ENCODE measurements around the gene TACC2. TPM values are rescaled to one million over a fixed set of nuclear protein-coding genes. Genes with fewer than 3 reads are reported as not detected.
"Not testable (repeated sequence)": the region's sequence is repeated elsewhere in the genome, so short reads cannot be mapped to it uniquely, and the experiment has no call there.

Gene TACC2
- total RNA-seq, 2 experiments from 2014 or later: not detected

DNA sequence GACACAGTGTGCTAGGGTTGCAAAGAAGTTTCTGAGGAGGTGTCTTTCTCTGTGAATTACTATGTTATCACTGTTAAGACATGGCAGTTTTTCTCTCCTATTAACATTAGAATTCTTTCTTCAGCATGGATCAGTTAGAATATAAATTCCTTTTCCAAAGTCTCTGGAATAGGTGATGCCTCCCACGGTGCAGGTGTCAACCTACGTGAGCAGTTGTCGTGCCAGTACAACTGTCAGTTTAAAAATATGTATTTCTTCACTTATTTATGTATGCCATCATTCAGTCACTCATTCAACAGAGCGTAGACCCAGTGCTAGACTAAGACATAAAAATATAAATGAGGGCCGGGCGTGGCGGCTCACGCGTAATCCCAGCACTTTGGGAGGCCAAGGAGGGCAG, 83.5 kb downstream of the TACC2 start:
- Mint-ChIP-seq H3K9me3 (ENCODE audit: low read depth) (no peaks in the 10 kb centered on the region), H3K27ac (no peak overlapping the region), H3K4me1 (no peaks in the 10 kb centered on the region), H3K36me3 (no peaks in the 10 kb centered on the region), H3K4me3 (no peak overlapping the region), H3K27me3 (no peaks in the 10 kb centered on the region)
- ATAC-seq (no peak), DNase-seq (no peak)
- CTCF ChIA-PET: no interaction called here

- no peak for ATAC-seq
- Mint-ChIP-seq H3K27me3 (no peaks in the 10 kb centered on the region), H3K9me3 (ENCODE audit: low read depth) (no peaks in the 10 kb centered on the region), H3K4me1 (no peaks in the 10 kb centered on the region), H3K4me3 (no peak overlapping the region), H3K36me3 (no peaks in the 10 kb centered on the region), H3K27ac (no peak overlapping the region)
- CTCF ChIA-PET: no interaction called here
- DNase-seq: no peak
Observed at GRCh38 chr10:122073508-122073907, 84.5 kb downstream of the TACC2 start.

GRCh38 chr10:122075171-122075570, 86.2 kb downstream of the TACC2 start:
- Mint-ChIP-seq H3K9me3 (ENCODE audit: low read depth) (no peaks in the 10 kb centered on the region), H3K4me1 (no peaks in the 10 kb centered on the region), H3K36me3 (no peaks in the 10 kb centered on the region), H3K4me3 (no peak overlapping the region), H3K27me3 (no peaks in the 10 kb centered on the region), H3K27ac (no peak overlapping the region)
- CTCF ChIA-PET: no interaction called here
- ATAC-seq (no peak), DNase-seq (no peak)

DNA sequence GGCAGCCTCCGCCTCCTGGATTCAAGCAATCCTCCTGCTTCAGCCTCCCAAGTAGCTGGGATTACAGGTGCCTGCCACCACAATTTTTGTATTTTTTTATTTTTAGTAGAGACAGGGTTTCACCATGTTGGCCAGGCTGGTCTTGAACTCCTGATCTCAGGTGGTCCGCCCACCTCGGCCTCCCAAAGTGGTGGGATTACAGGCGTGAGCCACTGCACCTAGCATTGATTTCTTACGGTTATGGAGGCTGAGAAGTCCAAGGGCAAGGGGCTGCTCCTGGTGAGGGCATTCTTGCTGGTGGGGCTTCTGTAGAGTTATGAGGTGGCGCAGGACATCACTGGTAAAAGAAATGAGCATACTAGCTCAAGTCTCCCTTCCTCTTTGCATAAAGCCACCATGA, 86.9 kb downstream of the TACC2 start:
- H3K9me3 Mint-ChIP-seq (ENCODE audit: low read depth); H3K27ac Mint-ChIP-seq; H3K36me3 Mint-ChIP-seq; H3K4me3 Mint-ChIP-seq; H3K4me1 Mint-ChIP-seq; CTCF ChIA-PET; H3K27me3 Mint-ChIP-seq; ATAC-seq; DNase-seq: not testable (repeated sequence)

DNA sequence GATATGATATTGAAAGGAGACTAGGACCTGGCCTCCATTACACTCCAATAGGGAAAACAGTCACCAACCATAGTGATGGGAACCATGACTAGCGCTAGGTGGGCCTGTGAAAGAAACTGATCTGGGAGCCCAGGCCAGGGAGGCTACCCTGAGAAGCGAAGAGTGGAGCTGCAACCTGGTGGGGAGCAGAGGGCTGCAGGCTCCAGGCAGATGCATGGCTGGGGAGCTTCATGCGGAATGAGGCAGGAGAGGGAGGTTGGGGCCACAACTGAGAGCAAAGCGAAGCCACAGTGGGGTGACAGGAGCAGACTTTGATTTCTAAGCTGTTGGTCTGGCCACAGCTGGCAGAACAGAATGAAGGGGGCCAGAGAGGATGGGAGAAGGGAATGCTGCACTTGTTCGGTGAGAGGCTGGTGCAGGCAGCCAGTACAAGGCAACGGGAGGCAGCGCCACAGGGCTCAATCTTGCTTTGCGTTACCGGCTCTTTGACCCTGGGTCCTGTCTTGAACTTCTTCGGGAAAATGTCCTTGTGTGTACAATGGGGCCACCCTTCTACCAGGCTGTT, 88.4 kb downstream of the TACC2 start:
- Mint-ChIP-seq H3K4me3 (no peak overlapping the region), H3K36me3 (no peaks in the 10 kb centered on the region), H3K4me1 (no peaks in the 10 kb centered on the region), H3K9me3 (ENCODE audit: low read depth) (no peaks in the 10 kb centered on the region), H3K27me3 (no peaks in the 10 kb centered on the region), H3K27ac (no peak overlapping the region)
- ATAC-seq: no peak
- no peak for DNase-seq
- CTCF ChIA-PET: no interaction called here

DNA sequence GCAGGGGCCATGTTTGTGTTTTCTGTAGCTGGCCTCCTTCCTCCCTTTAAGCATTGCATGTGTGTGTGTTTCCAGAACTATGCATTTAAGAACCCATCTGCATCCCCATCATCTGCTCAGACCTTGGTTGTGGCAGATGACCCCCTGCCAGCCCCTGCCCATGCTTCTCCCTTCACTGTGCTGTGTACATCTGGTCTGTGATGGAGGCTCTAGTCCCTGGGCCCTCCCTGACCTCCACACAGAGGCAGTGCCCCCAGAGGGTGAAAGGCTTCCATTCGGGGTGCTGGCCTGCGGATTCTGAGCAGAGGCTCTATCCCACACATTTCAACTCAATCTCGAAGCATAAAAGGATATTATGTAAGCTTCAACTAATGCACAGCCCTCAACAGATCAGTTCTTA, 89.4 kb downstream of the TACC2 start:
- CTCF ChIA-PET: no interaction called here
- no peaks in the 10 kb centered on the region for H3K27me3 Mint-ChIP-seq
- no peak for ATAC-seq
- H3K4me3 Mint-ChIP-seq: no peak overlapping the region
- H3K9me3 Mint-ChIP-seq (ENCODE audit: low read depth): no peaks in the 10 kb centered on the region
- no peaks in the 10 kb centered on the region for H3K4me1 Mint-ChIP-seq
- H3K27ac Mint-ChIP-seq: no peak overlapping the region
- no peak for DNase-seq
- no peaks in the 10 kb centered on the region for H3K36me3 Mint-ChIP-seq

DNA sequence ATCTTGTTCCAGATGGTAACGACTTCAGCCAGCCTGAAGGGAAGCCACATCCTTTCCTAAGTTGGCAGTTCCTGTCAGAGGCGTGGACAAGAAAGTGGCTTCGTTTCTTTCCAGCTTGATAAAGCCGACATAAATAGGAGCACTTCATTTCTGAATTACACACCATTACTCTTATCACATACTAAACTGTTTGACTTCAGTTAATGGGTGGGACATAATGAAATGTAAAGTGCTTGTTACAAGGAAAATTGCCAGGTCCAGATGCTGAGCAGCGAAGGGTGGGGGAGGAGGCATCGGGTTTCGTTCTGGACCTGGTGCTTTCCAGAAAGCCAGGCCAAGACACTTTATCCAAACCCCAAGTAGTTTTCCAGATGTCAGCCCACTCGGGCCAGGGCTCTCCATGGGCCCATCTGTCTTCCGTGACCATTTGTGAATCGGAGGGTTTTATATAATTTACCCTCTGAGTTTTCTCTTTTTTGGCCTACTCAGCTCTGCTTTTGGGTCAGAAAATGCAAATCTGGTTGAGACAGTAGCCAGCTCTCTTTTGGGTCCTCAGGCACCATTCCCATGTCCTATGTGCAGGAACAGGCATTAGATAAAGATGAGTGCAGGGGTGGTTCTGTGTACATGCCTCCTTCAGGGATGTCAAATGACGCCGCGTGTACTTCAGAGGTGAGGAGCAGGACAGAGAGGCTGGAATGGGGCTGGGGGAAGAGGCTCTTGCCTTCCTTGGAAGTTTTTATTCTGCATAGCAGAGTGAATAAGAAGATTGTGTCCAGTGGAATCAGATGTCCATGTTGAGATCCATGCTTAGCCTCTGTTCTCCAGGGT, 90.2 kb downstream of the TACC2 start:
- ATAC-seq (no peak), DNase-seq (no peak)
- Mint-ChIP-seq H3K27ac (no peak overlapping the region), H3K36me3 (no peaks in the 10 kb centered on the region), H3K27me3 (no peaks in the 10 kb centered on the region), H3K4me3 (no peak overlapping the region), H3K4me1 (no peaks in the 10 kb centered on the region), H3K9me3 (ENCODE audit: low read depth) (no peaks in the 10 kb centered on the region)
- CTCF ChIA-PET: no interaction called here

- Mint-ChIP-seq H3K36me3 (no peaks in the 10 kb centered on the region), H3K4me3 (no peak overlapping the region), H3K27ac (no peak overlapping the region), H3K4me1 (no peaks in the 10 kb centered on the region), H3K9me3 (ENCODE audit: low read depth) (no peaks in the 10 kb centered on the region), H3K27me3 (no peaks in the 10 kb centered on the region)
- DNase-seq: no peak
- CTCF ChIA-PET: no interaction called here
- ATAC-seq: no peak
Observed at GRCh38 chr10:122082616-122083477, 93.9 kb downstream of the TACC2 start.

DNA sequence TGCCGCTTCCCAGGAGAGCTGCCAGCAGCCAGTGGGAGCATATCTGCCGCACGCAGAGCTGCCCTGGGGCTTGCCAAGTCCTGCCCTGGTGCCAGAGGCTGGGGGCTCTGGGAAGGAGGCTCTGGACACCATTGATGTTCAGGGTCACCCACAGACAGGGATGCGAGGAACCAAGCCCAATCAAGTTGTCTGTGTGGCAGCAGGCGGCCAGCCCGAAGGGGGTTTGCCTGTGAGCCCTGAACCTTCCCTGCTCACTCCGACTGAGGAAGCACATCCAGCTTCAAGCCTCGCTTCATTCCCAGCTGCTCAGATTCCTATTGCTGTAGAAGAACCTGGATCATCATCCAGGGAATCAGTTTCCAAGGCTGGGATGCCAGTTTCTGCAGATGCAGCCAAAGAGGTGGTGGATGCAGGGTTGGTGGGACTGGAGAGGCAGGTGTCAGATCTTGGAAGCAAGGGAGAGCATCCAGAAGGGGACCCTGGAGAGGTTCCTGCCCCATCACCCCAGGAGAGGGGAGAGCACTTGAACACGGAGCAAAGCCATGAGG, 94.6 kb downstream of the TACC2 start:
- Mint-ChIP-seq H3K4me1 (no peaks in the 10 kb centered on the region), H3K27me3 (no peaks in the 10 kb centered on the region), H3K27ac (no peak overlapping the region), H3K4me3 (no peak overlapping the region), H3K9me3 (ENCODE audit: low read depth) (no peaks in the 10 kb centered on the region), H3K36me3 (no peaks in the 10 kb centered on the region)
- ATAC-seq (no peak), DNase-seq (no peak)
- CTCF ChIA-PET: no interaction called here

DNA sequence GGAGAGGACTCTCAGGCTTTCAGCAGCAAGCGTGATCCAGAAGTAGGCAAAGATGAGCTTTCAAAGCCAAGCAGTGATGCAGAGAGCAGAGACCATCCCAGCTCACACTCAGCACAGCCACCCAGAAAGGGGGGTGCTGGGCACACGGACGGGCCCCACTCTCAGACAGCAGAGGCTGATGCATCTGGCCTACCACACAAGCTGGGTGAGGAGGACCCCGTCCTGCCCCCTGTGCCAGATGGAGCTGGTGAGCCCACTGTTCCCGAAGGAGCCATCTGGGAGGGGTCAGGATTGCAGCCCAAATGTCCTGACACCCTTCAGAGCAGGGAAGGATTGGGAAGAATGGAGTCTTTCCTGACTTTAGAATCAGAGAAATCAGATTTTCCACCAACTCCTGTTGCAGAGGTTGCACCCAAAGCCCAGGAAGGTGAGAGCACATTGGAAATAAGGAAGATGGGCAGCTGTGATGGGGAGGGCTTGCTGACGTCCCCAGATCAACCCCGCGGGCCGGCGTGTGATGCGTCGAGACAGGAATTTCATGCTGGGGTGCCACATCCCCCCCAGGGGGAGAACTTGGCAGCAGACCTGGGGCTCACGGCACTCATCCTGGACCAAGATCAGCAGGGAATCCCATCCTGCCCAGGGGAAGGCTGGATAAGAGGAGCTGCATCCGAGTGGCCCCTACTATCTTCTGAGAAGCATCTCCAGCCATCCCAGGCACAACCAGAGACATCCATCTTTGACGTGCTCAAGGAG, 95.5 kb downstream of the TACC2 start:
- H3K9me3 Mint-ChIP-seq (ENCODE audit: low read depth): no peaks in the 10 kb centered on the region
- H3K4me1 Mint-ChIP-seq: no peaks in the 10 kb centered on the region
- no peak for ATAC-seq
- CTCF ChIA-PET: no interaction called here
- no peaks in the 10 kb centered on the region for H3K27me3 Mint-ChIP-seq
- H3K4me3 Mint-ChIP-seq: no peak overlapping the region
- DNase-seq: no peak
- H3K27ac Mint-ChIP-seq: no peak overlapping the region
- H3K36me3 Mint-ChIP-seq: no peaks in the 10 kb centered on the region

GRCh38 chr10:122085423-122085911, 96.5 kb downstream of the TACC2 start:
- CTCF ChIA-PET: no interaction called here
- no peak overlapping the region for H3K27ac Mint-ChIP-seq
- H3K9me3 Mint-ChIP-seq (ENCODE audit: low read depth): no peaks in the 10 kb centered on the region
- no peak overlapping the region for H3K4me3 Mint-ChIP-seq
- H3K36me3 Mint-ChIP-seq: no peaks in the 10 kb centered on the region
- H3K4me1 Mint-ChIP-seq: no peaks in the 10 kb centered on the region
- no peak for DNase-seq
- H3K27me3 Mint-ChIP-seq: no peaks in the 10 kb centered on the region
- no peak for ATAC-seq

DNA sequence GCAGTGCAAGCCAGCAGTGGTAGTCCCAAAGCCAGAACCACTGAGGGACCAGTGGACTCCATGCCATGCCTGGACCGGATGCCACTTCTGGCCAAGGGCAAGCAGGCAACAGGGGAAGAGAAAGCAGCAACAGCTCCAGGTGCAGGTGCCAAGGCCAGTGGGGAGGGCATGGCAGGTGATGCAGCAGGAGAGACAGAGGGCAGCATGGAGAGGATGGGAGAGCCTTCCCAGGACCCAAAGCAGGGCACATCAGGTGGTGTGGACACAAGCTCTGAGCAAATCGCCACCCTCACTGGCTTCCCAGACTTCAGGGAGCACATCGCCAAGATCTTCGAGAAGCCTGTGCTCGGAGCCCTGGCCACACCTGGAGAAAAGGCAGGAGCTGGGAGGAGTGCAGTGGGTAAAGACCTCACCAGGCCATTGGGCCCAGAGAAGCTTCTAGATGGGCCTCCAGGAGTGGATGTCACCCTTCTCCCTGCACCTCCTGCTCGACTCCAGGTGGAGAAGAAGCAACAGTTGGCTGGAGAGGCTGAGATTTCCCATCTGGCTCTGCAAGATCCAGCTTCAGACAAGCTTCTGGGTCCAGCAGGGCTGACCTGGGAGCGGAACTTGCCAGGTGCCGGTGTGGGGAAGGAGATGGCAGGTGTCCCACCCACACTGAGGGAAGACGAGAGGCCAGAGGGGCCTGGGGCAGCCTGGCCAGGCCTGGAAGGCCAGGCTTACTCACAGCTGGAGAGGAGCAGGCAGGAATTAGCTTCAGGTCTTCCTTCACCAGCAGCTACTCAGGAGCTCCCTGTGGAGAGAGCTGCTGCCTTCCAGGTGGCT, 97.7 kb downstream of the TACC2 start:
- CTCF ChIA-PET: no interaction called here
- Mint-ChIP-seq H3K4me3 (no peak overlapping the region), H3K27ac (no peak overlapping the region), H3K27me3 (no peaks in the 10 kb centered on the region), H3K36me3 (no peaks in the 10 kb centered on the region), H3K4me1 (no peaks in the 10 kb centered on the region), H3K9me3 (ENCODE audit: low read depth) (no peaks in the 10 kb centered on the region)
- no peak for ATAC-seq
- no peak for DNase-seq
